NOMO-1 treated with dmso at 0.1 percent for 144 hours (cell line): Measurements from ENCODE around the gene KNOP1.
"Not testable (repeated sequence)": the region's sequence is repeated elsewhere in the genome, so short reads cannot be mapped to it uniquely, and the experiment has no call there.

Experiments used
- DNase-seq: peaks from one replicate; lab custom pipeline; 2025; ENCODE audit not compliant: unreplicated experiment; lab: John Stamatoyannopoulos, UW

KNOP1 gene

GRCh38 chr16:19688396-19689024, 29.5 kb downstream of the KNOP1 start:
- DNase-seq, result no peak

DNA sequence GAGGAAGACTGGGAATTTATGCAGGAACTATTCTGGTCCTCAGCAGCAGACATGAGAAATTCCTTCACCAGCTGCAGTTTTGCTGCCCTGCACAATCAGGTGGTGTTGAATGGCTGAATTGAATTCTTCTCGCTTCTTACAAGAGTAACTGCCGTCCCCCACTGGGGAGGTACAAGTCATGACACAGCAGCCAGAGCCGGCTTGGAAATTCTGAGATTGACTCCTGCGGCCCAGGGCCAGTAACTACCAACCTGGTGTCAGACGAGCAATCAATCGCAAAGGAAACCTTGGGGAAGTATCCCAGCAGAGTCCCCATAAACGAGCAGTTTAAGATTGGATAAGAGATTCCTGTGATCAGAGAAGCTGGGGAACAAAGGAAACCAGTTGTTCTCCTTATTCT, 30.7 kb downstream of the KNOP1 start:
- DNase-seq, result no peak

GRCh38 chr16:19685176-19685575, 32.9 kb downstream of the KNOP1 start:
- DNase-seq, result no peak

GRCh38 chr16:19683453-19684236, 34.4 kb downstream of the KNOP1 start:
- DNase-seq, result no peak

GRCh38 chr16:19681637-19682036, 36.4 kb downstream of the KNOP1 start:
- no peak for DNase-seq

- no peak for DNase-seq
Observed at GRCh38 chr16:19680881-19681340, 37.1 kb downstream of the KNOP1 start.

DNA sequence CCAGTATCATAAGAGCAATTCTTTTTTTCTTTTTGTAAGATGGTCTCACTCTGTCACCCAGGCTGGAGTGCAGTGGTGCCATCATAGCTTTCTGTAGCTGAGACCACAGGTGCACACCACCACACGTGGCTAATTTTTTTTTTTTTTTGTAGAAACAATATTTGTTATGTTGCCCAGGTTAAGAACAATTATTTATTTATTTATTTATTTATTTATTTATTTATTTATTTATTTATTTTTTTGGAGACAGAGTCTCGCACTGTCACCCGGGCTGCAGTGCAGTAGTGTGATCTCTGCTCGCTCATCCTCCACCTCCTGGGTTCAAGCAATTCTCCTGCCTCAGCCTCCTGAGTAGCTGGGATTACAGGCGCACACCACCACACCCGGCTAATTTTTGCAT, 38.7 kb downstream of the KNOP1 start:
- DNase-seq, result not testable (repeated sequence)

- no peak for DNase-seq
Observed at GRCh38 chr16:19678804-19679203, 39.2 kb downstream of the KNOP1 start.

DNA sequence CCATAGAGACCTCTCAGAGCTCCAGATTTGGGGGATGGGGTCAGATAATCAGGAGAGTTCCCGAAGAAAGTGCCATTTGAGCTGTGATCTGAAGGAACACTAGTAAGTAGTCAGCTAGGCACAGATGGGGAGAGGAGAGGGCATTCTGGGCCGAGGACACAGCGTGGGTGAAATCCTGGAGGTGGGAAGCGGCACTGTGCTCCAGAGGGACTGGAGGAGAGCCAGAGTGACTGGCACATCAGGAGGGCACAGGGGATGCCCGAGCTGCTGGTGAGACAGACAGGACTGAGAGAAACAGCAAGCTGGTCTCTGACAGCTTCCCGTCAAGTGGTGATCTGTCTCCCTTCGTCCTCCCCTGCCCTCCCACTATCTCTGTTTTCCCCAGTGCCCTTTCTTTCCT, 40.6 kb downstream of the KNOP1 start:
- DNase-seq, result no peak

DNA sequence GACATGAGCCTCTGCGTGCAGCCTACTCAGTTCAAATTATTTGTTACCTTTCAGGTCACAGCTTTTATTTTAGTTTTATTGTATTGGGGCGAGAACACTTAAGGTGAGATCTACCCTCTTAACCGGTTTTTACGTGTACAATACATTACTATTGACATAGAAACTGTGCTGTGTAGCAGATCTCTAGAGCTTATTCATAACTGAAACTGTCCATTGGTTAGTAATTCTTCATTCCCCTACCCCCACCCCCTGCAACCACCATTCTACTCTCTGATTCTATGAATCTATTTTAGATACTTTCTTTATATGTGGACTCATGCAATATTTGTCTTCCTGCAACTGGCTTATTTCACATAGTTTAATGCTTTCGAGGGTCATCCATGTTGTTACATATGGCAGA, 43.5 kb downstream of the KNOP1 start:
- DNase-seq, result no peak

DNA sequence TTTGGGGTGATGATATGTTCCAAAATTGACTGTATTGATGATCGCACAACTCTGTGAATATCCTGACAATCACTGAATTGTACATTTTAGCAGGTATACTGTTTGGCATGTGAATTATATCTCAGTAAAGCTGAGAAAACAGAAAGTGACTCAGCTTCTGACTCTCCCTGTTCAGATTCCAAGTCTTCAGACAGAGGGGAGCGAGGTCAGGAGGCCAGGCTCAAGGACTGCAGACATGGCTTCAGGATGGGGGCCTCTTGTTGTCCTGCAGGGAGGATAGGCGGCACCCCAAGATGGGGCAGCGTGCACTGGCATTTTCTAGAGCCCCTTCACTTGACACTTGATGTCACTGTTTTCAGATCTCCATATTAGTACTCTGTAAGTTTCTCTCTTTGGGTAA, 45.6 kb downstream of the KNOP1 start:
- DNase-seq, result no peak

DNA sequence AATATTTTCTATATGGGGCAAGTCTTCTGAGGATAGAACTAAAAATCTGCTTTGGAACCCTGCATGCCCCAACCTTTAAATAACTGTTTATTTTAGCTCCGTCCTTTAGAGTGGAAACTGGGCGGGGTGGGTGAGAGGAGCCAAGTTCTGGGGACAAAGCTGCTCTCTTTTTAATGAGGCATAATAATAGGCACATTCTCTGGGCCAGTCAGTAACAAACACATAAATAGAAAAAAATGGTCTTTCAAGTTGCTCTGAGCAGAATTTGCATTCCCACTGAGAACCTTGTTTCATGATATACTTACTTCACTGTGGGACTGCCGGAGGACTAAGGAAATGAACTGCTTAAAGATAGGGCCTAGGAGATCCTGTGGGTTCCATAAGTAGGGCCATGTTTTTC, 51.5 kb downstream of the KNOP1 start:
- no peak for DNase-seq

GRCh38 chr16:19665313-19665712, 52.7 kb downstream of the KNOP1 start:
- DNase-seq, result not testable (repeated sequence)

GRCh38 chr16:19664166-19664565, 53.9 kb downstream of the KNOP1 start:
- no peak for DNase-seq

GRCh38 chr16:19662351-19662750, 55.7 kb downstream of the KNOP1 start:
- no peak for DNase-seq

GRCh38 chr16:19660432-19660831, 57.6 kb downstream of the KNOP1 start:
- DNase-seq, result no peak

- DNase-seq, result no peak
Observed at GRCh38 chr16:19659554-19659953, 58.5 kb downstream of the KNOP1 start.

GRCh38 chr16:19657831-19658230, 60.2 kb downstream of the KNOP1 start:
- DNase-seq, result no peak

DNA sequence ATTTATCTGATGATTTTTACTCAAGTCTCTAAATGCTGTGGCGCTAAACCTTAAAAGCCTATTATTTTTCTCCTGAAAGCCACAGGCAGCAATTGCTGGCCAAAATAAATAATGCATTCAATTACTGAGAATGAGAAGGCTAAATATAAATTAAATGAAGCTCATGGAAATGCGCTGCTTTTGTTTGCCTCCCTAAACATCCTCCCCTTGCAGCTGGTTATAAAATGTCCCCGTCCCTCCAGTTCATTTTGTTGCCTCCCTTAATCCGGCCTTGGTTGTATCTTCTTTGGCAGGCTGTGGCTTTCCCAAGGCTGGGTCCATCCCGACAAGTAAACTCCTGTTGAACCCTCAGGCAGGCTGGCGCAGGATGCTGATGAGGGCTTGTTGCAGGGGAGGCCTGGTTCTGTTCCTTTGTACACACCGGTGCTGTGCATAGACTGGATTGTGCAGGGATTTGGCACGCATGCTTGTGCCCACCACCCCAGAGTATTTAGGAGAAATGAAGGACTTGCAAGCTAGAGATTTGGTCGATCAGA, 62.7 kb downstream of the KNOP1 start:
- no peak for DNase-seq

DNA sequence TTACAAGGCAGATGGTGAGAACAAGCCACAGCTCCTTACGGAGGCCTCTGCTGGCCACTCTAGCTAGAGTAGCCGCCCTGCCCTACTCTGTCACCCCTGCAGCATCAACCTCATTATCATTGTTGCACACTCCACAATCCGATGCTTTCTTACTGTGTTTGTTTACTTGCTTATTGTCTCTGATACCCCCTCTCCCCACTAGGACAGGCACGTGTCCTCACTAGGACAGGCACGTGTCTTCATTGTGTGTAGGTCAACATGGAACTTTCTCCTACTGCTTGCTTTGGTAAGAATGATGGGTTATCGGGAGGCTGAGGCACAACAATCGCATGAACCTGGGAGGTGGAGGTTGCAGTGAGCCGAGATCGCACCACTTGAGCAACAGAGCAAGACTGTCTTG, 63.9 kb downstream of the KNOP1 start:
- no peak for DNase-seq
